Tongue (tissue), 2 donors: Measurements from ENCODE around the gene IGFBP3. TPM values are rescaled to one million over a fixed set of nuclear protein-coding genes. Genes with fewer than 3 reads are reported as not detected.
"Not testable (repeated sequence)": the region's sequence is repeated elsewhere in the genome, so short reads cannot be mapped to it uniquely, and the experiment has no call there.

Experiments used
- DNase-seq: peaks from one replicate; pipeline ENCODE4 v3.0.0-alpha.2; 2015
- total RNA-seq: library from RNA; depleted of rRNA; stranded (reverse); fragments of >200 nt; gene quantifications from one replicate; pipeline ENCODE4 v1.2.3, GENCODE V29; 2014

IGFBP3 gene, protein sequence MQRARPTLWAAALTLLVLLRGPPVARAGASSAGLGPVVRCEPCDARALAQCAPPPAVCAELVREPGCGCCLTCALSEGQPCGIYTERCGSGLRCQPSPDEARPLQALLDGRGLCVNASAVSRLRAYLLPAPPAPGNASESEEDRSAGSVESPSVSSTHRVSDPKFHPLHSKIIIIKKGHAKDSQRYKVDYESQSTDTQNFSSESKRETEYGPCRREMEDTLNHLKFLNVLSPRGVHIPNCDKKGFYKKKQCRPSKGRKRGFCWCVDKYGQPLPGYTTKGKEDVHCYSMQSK
- 383 TPM for total RNA-seq

DNA sequence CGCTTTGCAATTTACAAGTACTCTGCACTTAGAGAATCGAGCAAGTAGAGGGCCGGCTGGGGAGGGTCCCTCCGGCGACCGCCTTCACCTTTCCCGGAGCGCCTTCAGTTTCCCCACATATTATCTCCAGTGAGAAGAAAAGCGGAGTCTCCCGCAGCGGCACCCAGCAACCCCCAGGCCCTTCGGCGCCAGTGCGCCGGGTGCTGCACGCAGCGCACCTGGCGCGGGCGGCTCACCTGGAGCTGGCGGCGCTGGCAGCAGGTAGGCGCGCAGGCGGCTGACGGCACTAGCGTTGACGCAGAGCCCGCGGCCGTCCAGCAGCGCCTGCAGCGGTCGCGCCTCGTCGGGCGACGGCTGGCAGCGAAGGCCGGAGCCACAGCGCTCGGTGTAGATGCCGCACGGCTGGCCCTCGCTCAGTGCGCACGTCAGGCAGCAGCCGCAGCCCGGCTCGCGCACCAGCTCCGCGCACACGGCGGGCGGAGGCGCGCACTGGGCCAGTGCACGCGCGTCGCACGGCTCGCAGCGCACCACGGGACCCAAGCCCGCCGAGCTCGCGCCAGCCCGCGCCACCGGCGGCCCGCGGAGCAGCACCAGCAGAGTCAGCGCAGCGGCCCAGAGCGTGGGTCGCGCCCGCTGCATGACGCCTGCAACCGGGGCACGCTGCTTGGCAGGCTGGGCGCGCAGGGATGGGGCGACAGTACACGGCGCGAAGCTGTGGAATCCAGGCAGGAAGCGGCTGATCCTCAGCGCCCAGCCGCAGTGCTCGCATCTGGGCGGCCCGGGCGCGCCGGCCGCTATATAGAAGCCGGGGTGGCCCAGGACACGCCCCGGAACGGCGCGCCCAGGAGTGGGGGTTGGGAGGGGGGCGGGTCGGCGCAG, at the start of gene IGFBP3:
IGFBP3 (minus strand) TSS at position 771 of the 879 bp plus-strand sequence; CDS start at position 639, 132 bp downstream.
- DNase-seq, result peak; percentile 86

DNA sequence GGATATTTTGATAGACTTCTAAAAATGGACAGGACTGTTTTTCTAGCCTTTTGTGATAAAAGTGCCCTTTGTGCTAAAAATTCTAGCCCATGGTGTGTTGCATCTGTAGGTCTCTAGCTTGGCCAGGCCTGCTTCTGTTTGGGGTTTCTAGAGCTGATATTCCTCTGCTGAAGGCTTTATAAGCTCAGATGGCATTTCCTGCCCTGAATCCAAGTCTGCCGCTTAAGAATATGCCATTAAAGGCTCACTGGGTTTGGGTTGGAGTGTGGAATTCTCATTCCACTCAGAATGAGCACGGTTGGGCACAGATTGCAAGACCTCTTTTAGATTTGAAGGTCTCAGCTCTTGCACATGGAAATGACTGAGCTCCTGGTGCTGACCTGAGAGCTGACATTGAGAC, 49.4 kb upstream of the IGFBP3 start:
- DNase-seq, result no peak

DNA sequence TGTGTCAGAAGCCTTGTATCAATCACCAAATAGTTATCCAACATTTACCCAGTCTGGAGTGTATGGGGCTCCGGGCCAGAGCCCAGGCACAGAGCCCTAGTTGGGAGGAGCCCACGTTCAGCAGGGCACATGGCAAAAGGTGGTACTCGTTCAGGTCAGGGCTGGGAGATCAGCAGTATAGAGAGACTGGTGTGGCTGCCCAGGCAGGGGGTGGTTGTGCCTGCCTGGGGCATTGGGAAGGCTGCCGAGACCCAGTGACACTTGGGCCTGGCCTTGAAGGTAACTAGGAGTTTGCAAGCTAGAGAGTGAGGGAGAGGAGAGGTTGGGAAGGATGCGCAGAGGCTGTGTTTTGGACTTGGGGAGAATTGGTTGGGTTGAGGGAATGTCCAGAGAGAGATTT, 48.9 kb upstream of the IGFBP3 start:
- DNase-seq, result no peak

DNA sequence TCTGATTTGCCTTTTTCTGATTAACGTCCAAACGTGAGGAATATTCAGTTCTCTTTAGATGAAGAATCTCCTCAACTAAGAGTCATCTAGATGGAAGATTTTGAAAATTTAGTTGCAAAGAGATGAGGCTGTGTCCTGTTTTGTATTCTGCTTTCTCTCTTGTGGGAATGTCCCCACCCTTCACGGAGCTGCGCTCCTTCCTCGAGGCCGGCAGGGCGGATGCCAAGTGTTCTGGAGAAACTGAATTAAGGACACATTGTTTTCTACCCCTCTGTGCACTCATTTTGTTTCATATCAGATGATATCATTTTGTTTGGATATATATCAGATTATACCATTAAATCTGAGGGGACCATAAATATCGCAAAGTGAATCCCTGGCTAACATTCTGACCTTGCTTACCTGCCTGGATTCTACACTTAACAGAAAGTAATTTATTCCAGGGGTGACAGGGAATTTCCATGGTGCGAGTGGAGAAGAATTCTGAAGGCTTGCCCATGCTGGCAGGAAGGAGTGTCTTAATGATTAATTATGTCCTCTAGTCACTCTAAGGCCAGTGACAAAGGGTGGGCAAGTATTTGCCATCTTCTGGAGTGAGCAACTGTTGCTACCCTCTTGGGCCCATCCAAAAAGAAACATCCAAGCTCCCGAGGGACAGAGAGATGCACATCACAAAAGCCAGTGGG, 47.9 kb upstream of the IGFBP3 start:
- no peak for DNase-seq

DNA sequence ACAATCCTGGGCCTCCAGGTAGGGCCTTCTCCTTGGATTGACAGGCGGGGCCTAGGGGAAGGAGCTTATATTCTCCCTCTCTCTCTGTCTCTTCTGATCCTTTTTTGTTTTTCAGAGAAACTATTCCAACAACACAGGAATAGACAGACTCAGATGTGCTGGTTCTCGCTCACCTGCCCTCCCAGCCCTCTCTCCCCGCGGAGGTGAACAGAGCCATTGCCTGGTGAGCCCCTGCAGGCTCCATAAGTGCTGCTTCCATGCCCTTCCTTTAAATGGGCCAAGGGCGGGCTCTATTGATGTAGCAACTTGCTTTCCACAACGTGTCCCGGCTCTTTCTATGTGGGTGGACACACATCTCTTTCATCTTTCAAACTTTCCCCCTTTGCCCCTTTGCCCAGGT, 47.2 kb upstream of the IGFBP3 start:
- DNase-seq, result no peak

DNA sequence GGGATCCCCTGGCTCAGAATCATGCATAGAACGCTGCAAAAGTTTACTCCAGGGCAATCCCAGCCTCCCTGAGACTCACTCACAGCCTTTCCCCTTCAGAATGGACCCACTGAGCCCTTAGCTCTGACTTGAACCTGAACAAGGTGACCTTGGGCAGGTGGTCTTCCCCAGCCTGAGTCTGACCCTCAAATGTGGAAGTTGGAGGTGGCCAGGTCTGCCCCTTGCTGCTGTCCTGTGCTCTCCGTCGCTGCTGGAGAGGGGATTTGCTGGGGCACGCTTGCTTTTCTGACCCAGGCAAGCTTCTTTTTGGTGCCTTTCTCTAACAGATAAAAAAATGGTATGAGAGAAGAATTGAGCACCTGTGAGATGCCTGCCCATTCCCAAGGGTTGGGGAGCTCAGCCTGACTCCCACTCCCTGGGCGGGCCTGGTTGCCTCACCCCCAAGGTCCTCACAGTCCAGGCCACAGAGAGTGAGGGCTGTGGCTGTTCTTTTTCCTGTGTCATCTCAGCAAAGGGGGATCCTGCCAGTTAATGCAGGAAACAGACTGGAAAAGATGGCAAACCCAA, 46.6 kb upstream of the IGFBP3 start:
- DNase-seq, result no peak

DNA sequence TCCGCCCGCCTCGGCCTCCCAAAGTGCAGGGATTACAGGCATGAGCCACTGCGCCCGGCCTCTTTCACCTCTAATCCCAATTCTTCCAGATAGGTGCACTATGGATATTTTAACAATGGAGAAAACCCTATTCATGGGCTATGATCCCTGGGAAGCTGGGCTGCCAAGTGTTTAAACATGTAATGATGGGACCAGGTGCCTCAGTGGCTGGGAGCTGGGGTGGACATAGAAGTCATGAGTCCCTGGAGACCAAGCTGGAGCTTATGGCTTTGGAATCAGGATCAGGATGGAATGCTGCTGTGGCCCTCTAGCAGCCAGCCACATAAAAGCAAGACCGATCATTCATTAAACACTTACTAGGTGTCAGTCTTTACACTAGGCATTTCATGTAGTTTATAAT, 41.8 kb upstream of the IGFBP3 start:
- no peak for DNase-seq

DNA sequence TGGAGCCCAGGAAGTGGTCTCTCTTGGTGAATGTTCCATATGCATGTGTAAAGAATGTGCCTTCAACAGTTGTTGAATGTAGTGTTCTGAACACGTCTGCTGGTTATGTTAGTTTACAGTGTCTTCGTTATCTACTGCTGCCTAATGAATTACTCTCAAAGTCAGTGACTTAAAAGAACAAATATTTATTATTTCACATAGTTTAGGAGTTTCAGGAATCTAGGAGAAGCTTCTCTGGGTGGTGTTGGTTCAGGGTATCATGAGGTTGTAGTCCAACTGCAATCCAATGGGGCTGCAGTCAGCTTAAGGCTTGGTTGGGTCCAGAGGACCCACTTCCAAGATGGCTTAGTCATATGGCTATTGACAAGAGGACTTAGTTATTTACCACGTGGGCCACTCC, 36.6 kb upstream of the IGFBP3 start:
- no peak for DNase-seq

DNA sequence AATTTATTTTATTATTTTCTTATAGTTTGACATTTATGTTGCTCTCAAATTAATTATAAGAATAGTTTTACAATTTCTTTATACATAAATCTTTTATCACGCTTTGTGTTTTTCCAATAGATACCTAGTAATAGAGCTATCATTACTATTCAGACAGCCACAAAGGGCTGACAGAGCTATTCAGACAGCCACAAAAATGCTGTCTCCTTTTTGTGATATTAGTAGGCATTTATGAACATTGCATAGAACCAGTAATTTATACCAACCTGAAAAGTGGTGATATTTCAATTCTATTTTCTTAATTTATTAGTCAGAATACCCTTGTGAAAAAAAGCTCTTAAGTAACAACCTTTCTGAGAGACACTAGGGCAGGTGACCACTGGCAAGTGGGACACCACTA, 34.2 kb upstream of the IGFBP3 start:
- DNase-seq, result no peak

DNA sequence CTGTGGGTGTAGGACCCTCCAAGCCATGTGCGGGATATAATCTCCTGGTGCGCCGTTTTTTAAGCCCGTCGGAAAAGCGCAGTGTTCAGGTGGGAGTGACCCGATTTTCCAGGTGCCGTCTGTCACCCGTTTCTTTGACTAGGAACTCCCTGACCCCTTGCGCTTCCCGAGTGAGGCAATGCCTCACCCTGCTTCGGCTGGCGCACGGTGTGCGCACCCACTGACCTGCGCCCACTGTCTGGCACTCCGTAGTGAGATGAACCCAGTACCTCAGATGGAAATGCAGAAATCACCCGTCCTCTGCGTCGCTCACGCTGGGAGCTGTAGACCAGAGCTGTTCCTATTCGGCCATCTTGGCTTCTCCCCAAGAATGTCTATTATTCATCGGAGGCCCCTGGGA, 32.0 kb upstream of the IGFBP3 start:
- DNase-seq, result not testable (repeated sequence)

DNA sequence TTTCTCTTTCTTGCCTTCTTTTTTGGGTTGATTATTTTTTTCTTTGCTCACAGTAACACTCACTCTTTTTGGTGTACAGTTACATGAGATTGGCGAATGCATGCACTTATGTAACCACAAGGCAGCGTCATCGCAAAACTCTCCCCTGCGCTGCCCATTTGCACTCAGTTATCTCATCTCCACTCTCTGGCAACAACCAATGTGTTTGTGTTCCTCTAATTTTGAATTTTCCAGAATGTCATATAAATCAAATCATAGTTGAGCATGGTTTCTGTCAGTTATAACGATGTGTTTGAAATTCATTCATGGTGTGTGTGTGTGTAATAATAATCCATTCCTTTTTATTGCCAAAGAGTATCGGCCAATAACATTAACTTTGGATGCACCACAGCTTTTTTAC, 23.0 kb upstream of the IGFBP3 start:
- no peak for DNase-seq

DNA sequence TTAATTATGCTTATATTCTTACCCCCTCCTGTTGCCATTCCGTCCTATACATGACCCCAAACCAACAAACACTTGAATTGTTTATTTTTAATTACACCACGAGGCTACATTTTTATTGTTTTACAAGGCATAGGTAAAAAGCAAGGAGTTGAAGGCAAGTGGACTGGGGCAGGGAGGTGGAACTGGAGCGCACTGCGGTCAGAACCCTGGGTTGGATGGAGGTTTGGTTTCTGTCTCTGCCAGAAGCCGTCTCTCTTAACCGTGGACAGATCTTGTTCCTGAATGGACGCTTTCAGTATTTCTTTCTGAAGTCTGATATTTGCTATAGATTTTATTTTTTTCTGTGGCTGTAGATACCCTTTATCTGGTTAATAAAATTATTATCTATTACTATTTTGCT, 19.9 kb upstream of the IGFBP3 start:
- DNase-seq, result no peak

DNA sequence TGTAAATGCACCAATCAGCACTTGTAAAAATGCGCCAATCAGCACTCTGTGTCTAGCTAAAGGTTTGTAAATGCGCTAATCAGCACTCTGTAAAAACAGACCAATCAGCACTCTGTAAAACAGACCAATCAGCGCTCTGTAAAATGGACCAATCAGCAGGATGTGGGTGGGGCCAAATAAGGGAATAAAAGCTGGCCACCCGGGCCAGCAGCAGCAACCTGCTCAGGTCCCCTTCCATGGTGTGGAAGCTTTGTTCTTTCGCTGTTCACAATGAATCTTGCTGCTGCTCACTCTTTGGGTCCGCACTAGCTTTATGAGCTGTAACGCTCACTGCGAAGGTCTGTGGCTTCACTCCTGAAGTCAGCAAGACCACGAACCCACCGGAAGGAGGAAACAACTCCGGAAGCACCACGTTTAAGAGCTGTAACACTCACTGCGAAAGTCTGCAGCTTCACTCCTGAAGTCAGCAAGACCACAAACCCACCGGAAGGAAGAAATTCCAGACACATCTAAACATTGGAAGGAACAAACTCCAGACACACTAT, 19.2 kb upstream of the IGFBP3 start:
- DNase-seq, result not testable (repeated sequence)

DNA sequence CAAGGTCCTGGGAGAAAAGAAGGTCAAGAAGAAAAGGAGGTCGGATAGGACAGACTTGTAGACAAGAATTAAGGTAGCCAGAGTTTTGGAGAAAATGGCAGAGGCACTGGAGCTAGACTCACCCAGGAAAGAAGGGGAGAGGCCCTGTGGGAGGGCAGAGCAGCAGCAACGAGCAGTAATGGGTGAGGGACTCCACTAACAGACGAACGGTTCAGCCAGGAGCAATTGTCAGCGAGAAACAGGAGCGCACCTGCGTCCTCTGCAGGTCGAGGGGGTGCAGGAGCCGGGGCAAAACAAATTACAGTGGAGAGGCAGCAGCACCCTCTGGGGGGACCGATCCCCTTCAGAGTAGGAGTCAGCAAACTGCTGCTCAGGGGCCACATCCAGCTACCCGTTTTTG, 18.5 kb upstream of the IGFBP3 start:
- no peak for DNase-seq

DNA sequence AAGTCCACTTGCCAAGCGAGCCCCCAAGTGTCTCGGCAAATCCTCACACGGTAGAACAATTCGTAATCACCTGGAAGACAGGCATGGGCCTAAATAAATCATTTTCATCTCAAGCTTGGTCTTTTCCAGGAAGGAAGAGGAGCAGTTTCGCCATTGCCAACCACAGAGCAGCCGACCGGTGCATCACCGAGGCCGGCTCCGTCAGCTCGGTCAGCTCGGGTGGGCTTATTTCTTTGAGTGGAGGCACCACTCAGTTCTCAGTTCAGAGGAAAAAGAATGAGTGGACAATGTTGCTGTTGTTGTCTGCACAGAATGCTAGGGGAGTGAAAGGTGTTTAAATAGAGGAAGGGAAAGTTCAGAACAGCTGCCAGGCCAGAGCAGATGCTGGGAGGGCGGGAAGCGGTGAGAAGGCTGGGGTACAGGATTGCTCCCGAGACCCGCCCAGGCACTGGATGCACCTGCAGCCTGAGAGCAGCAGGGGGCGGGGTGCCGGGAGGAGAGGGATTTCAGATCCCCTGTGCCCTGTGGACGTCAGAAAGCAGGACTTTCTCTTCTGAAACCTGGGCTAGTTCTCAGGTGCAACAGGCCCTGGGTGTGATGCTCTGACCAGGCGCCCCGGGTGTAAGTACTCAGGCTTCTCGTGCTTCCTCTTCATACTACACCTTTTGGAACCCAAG, 17.7 kb upstream of the IGFBP3 start:
- DNase-seq, result no peak

DNA sequence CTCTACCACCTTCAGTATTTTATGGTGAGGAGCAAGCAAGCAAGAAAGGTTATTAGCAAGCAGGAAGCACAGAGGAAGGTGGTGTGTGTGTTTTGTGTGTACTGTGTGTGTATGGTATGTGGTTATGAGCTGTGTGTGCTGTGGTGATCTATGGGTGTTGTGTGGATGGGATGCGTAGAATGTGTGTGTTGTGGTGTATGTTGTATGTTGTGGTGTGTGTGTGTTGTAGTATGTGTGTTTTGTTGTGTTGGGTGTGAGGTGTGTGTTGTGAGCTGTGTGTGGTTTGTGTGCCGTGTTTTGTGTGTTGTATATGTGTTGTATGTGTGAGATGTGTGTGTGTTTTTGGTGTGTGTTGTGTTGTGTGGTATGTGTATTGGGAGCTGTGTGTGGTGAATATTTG, 16.8 kb upstream of the IGFBP3 start:
- no peak for DNase-seq

DNA sequence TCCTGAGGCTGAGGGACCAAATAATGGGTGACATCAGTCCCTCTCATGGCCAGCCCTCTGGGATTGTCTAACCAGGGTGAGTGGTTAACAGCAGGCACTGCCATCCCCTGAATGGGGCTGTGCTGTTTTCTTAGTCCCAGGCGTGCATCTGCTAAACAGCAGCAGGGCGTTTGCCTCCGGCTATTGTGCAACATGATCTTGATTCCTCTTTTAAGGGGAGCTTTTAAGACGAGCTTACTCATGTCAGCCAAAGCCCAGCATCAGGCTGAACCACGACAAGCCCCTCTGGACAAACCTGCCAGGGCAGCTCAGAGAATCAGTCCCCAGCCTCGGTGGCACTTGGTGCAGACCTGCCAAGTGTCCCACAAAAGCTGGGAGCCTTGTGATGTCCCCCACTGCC, 16.2 kb upstream of the IGFBP3 start:
- DNase-seq, result no peak

DNA sequence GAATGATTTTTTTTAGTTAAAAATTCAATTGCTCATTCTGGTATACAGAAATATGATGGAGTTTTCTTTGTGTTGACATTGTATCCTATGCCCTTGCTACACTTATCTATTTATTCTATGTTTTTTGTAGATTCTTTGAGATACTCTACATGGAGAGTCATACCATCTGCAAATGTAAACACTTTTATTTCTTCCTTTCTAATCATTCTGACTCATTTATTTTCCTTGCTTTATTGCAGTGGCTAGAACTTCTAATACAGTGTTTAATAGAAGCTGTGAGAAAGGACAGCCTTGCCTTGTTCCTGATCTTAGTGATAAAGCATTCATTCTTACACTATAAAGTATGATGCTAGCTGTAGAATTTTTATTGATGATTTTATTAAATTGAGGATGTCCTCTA, 9.9 kb upstream of the IGFBP3 start:
- DNase-seq, result no peak

DNA sequence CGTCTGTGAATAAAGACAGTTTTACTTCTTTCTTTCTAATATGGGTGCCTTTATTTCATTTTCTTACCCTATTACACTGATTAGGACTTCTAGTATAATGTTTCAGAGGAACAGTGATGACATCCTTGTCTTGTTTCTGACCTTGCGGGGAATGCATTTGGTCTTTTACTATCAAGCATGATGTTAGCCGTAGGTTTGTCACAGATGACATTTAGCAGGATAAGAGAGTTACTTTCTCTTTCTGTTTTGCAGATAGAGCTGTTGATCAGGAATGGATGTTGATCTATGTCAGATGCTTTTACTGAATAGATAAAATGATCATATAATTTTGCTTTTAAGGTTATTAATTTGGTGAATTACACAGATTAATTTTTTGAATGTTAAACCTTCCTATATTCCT, 6.6 kb upstream of the IGFBP3 start:
- DNase-seq, result no peak

DNA sequence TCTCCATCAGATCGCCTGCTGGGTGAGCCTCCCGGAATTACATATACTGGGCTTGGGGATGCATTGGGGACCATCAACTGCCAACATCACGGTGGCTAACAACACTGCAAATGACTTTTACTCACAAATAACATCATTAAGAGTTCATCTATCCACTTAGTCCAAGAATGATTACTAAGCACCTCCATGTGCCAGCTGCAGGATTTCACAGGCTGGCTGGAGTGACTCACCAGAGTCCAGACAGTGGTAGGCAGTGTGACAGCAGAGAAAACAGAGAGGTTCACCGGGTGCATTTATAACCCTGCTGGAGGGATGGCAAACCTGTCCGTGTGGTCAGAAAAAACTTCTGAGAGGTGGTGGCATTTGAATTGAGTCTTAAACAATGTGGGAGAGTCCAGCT, 3.2 kb upstream of the IGFBP3 start:
- DNase-seq, result no peak

DNA sequence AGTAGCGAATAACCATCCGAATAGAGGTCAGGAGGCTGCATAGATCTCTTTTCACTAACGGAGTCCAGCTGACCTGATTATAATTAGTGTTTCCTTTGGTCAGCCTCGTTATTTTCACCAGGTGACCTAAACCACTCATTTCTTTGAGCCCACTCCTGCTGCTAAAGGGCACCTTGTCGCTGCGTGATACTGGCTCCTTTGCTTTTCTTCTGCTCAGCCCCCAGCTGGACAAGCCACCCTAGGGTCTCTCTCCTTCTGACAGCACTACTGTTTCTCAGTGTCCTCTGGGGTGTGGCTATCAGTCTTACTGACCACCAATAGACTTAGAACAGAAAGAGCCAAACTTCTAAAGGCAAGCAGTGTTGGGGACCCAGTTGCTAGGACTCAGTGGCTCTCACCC, 2.7 kb upstream of the IGFBP3 start:
- no peak for DNase-seq

DNA sequence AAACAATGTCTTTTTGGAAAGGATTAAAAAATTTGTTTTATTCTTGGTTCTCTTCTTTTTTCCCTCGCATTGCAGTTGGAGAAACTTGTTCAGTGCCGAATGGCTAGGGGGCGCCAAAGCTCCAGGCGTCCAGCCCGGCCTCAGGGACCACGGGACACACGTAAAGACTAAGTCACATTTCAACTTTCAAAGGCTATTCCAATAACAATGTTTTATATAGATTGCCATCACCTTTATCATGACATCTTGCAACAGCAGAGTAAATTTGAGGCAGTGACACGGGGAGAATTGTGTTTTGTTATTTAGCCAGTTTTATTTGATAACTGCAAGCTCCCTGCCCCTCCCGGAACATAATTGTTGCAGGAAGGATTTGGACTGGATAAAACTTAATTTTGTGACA, 2.2 kb upstream of the IGFBP3 start:
- peak; percentile 90 for DNase-seq
